ENCODE measurements around the gene DPY19L1.
"Not testable (repeated sequence)": the region's sequence is repeated elsewhere in the genome, so short reads cannot be mapped to it uniquely, and the experiment has no call there.

Gene DPY19L1

DNA sequence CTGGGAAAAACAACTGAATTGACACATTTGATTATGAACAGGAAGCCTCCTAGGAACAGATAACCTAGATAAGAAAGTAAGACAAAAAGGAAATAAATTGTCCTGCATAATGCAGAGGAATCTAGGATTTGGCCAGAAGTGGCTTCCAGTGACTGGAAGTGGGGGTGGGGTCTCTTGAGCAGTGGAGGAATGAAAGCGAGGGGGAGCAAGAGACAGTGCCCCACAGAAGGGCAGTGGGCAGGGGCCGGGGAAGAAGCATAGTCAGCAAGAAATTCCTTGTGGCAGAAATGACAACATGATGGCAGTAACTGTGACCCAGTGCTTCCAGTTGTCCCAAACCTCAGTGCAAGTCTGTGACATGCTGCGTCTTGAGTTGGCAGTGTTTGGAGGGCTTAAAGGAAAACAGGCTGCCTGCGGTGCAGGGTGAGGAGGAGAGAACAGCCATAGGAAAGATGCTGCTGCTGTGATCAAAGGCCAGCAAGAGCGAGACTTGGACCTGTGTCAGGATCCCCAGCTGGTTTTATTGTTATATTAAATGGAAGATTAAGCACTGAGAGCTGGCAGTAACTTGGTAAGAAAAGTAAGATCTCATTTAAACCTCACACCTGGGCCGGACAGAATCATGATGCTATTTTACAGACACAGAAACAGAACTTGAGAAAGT lies 119.0 kb downstream of the DPY19L1 start:
- DNase-seq (ENCODE audit: low spot score): not testable (repeated sequence)

DNA sequence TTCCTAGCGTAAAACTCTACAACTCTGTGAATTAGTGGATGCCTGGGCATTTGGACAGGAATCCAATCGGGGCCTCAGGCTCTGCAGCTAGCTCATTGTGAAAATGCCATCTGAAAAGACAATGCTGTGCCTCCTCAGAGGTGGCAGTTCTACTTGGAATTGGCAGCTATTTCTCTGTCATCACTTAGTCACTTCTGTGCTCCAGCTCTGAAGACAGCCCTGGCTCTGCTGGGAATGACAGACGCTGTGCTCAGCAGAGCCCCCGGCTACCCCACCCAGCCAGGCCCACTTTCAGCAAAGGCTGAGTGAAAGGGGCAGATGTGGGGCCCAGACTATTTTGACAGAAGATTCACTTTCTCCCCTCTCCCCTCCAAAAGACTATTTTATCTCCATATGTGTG lies 119.8 kb downstream of the DPY19L1 start:
- DNase-seq (ENCODE audit: low spot score): not testable (repeated sequence)

DNA sequence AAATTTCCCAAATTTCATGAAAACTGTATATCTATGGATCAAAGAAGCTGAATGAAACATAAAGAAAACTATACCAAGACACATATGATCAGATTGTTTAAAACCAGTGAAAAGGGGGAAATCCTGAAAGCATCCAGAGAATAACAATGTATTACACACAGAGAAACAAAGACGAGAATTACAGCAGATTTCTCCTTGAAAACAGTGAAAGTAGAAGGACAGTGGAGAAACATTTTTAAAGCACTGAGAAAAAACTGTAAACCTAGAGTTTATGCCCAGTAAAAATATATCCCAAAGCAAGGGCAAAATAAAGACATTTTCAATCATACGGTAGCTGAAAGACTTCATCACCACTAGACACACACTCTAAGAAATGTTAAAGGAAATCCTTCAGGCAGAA lies 121.0 kb downstream of the DPY19L1 start:
- DNase-seq (ENCODE audit: low spot score): no peak

DNA sequence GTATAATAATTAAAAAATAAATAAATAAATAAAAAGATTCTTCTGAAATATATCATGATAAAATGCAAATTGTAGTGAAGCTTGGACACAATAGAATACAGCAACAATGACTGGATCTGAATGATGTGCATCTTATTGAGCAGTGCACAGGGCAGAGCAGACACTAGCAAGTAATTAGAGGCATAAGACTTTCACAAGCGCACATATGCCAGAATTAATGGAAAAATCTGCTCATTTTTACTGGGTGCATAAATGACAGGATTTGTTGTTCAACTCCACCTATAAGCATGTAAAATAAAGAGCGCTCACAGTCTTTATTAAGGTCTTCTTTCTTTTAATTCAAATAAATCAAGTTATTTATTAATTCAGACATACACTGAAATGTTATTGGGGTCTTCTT lies 125.0 kb downstream of the DPY19L1 start:
- no peak for DNase-seq (ENCODE audit: low spot score)

DNA sequence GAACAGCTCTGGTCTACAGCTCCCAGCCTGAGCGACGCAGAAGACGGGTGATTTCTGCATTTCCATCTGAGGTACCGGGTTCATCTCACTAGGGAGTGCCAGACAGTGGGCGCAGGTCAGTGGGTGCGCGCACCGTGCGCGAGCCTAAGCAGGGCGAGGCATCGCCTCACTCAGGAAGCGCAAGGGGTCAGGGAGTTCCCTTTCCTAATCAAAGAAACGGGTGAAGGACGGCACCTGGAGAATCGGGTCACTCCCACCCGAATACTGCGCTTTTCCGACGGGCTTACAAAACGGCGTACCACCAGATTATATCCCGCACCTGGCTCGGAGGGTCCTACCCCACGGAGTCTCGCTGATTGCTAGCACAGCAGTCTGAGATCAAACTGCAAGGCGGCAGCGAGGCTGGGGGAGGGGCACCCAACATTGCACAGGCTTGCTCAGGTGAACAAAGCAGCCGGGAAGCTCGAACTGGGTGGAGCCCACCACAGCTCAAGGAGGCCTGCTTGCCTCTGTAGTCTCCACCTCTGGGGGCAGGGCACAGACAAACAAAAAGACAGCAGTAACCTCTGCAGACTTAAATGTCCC lies 130.9 kb downstream of the DPY19L1 start:
- DNase-seq (ENCODE audit: low spot score): peak; percentile 23

DNA sequence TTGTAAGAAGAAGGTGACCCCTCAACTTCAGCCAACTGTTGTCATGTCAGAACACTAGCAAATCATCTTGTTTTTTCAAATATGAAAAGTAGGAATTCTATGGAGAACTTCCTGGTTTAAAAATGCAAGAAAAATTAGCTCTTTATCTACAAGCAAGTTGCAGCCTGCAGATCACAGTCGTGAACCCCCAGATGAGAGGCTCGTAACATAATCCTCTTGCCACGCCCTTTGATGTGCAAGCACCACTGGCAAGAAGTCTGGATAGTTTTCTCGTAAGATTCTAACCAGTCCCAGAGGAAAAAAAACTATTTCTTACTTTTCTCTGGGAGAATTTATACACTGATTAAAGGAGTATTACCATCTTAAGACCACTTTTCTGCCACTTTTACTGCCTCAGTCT lies 132.3 kb downstream of the DPY19L1 start:
- no peak for DNase-seq (ENCODE audit: low spot score)

DNA sequence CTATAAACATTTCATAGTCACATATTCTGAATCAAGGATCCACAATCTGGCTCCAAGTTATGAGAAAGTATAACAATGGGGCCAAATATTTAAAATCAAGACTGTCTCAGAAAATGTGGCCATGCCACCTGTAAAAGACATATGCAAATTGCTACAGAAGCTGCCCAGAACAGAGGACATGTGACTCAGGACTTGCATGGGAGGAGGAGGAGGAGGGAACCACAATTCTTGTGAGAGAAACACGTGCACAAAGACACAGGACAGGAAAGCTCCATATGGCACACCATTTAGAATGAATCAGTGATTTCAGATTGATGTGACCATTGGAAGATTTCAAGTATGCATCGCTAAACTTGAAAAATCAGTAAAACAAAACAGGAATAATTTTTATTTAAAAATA lies 133.4 kb downstream of the DPY19L1 start:
- DNase-seq (ENCODE audit: low spot score): not testable (repeated sequence)

DNA sequence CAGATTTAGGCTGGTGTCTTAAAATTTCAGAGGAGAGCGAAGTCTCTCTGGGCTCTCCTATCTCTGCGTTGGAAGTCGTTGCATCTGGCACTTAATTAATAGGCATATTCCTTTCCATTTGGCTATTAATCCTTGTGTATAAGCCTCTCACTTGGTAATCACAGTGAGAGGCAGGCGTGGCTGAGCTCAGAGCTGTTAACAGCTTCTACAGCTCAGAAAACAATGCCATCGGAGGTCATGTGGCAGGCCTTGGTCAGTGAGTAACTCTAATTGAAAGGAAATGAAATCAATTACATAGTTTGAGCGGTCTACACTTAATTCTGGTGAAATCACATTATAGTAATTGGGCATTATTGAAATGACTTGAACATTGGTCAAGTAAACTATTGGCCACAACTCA lies 135.1 kb downstream of the DPY19L1 start:
- DNase-seq (ENCODE audit: low spot score): no peak

DNA sequence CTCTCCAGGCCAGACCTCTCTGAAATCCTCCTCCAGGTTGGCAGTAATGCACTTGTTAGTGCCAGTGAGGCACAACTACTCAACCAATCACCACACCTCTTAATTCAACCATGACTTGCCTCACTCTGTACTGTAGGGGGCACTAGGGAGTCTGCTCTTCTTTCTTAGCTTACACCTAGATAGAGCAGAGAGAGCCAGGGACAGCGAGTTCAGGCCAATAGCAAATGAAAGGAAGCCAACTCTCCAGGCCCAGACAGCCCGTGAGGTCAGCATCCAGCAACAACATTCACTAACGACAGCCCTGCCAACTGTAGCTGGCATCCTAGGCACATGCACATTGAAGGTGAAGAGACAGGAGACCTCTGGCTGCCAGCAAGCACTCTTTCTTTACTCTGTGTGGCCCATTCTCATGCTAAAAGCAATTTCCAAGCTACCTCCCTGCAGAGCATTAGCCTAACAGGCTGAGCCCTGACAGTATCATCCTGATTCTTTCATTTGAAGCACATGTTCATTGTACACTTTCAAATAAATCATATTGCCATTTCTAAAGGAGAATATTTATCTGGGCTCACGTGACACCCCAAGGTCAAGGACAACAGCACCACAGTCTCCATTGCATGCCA lies 136.3 kb downstream of the DPY19L1 start:
- no peak for DNase-seq (ENCODE audit: low spot score)

DNA sequence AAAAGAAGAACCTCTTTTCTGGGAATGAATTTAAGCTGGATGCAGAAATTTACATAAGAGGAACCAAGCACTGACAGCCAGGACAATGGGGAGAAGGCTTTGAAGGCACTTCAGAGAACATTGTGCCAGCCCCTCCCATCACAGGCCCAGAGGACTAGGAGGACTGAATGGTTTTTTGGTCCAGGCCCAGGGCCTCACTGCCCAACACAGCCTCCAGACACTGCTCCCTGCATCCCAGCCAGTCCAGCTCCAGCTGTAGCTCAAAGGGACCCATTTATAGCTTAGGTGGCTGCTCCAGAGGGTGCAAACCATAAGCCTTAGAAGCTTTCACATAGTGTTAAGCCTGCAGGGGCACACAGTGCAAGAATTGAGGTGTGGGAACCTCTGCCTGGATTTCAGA lies 142.1 kb downstream of the DPY19L1 start:
- DNase-seq (ENCODE audit: low spot score): no peak

DNA sequence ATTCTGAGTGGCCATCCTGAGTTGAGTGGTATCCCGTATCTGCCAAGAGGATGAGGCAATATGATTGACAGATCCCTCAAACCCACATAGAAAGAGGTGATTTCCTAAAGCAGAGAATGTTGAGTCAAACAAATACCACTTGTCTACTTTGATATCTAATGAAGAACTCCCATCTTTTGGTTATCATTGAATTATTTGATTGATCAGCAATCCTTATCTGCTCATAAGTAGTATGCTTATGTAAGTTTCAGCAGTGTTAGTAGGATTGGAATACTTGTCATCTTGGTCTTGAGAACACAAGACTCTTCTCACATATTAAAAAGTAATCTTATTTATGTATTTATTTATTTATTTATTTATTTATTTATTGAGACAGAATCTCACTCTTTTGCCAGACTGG lies 147.3 kb downstream of the DPY19L1 start:
- DNase-seq (ENCODE audit: low spot score): no peak

DNA sequence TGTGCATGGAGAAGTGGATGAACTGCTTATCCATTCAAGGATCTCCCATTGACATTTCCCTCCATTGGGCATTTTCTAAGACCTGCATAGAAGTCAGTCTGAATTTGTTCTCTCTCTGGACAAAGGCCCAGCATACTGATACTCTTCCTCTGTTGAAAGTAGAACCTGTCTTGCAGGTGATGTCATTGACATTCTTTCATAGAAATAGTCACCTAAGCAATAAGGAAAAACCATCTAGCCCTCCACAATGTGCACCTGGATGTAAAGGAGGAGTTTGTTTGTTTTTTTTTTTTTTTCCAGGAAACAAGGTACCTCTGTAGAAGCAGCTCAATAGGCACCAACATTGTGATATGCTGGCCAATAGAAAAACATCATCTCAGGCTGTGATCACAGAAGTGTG lies 150.4 kb downstream of the DPY19L1 start:
- DNase-seq (ENCODE audit: low spot score): no peak

DNA sequence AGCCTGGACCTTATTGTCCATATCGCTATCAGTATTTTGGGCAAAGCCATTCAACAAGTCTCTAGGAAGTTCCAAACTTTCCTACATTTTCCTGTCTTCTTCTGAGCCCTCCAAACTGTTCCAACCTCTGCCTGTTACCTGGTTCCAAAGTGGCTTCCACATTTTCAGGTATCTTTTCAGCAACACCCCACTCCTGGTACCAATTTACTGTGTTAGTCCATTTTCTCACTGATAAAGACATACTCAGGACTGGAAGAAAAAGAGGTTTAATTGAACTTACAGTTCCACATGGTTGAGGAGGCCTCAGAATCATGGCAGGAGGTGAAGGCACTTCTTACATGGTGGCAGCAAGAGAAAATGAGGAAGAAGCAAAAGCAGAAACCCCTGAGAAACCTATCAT lies 153.4 kb downstream of the DPY19L1 start:
- DNase-seq (ENCODE audit: low spot score): not testable (repeated sequence)

DNA sequence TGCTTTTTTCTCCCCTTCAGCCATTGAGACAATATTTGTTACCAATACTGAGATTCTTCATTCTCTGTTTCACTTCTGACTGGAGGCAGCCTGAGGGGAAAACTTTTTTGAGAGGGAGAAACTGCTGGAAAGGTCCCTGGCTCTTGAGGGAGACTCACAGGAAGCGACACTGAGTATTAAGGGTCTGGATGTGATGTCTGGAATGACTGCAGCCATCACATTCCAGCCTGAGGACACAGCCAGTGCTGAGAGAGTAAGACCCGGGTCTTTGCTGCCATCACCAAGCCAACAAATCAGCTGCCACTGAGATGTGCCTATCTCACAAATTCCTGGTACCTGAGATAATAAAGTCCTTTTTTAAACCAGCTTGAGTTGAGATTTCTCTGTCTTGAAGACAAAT lies 157.4 kb downstream of the DPY19L1 start:
- DNase-seq (ENCODE audit: low spot score): no peak

DNA sequence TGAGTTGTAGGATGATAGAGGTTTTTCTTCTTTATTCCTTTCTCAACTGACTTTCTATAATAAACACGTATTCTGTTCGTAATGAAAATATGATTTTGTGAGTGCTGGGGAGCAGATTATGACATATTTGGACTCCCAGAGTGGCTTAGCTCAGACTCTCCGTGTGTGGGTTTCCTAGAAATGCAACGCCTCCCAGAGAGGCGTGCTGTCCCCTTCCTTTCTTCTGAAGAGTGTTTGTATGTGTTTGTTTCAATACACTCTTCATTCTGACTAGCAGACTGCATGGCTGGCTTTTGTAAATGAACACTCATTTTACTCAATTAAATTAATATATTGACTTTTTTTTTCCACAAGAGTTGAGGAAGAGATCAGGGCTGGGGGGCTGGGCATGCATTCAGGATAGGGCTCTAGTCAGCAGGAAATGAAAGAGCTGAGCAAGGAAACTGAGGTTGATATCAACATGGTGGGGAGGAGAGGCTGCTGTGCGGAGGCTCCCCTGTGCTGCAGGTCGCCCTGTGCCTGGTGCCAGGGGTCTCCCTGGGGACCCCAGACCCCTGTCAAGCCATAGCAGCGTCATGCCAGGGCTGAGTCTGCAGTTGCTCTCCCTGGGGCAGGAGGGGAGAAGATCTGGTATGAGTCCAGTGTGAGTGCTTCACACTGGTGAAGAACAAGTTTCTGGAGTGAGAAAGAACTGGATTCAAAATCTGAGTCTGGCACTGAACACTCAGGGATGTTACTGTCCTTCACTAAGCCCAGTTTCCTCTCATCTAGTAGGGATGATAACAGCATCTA lies 158.1 kb downstream of the DPY19L1 start:
- not testable (repeated sequence) for DNase-seq (ENCODE audit: low spot score)

Measured in LoVo (cell line).